Adrenal gland (tissue), 12 donors: ENCODE measurements around the gene MAP3K3. TPM values are rescaled to one million over a fixed set of nuclear protein-coding genes. Genes with fewer than 3 reads are reported as not detected.

Experiments used
- DNase-seq, 7 donors: peaks; one replicate each; pipeline ENCODE4 v3.0.0-alpha.2; 2019 to 2020
- H3K27ac ChIP-seq, 5 donors: fragments of 200-600 bp; sonication (generic) in 4 of 5; 1 replicate in 3 of 5; 2 replicates in 2 of 5; pipeline versions ENCODE4 v1.5.1 to v1.8.0; 2016 to 2020; ENCODE audit warnings: mild to moderate bottlenecking in 1 of 5
- H3K27me3 ChIP-seq: fragments of 200-600 bp; 2 replicates; pipeline ENCODE4 v1.8.0; 2021
- H3K36me3 ChIP-seq, 2 donors: fragments of 200-600 bp; replicated peaks in 1 of 2; 1 replicate in 1 of 2; 2 replicates in 1 of 2; pipeline versions ENCODE4 v1.5.1 to v1.8.0; 2018 to 2022
- H3K4me1 ChIP-seq, 2 donors: fragments of 200-600 bp; replicated peaks in 1 of 2; 1 replicate in 1 of 2; 2 replicates in 1 of 2; pipeline versions ENCODE4 v1.5.1 to v1.8.0; 2018 to 2021
- H3K4me3 ChIP-seq, 4 donors: fragments of 200-600 bp; sonication (generic) in 3 of 4; one replicate each; pipeline ENCODE4 v1.5.1; 2016 to 2018
- H3K9me3 ChIP-seq, 3 donors: fragments of 200-600 bp; sonication (generic) in 1 of 3; replicated peaks in 1 of 3; 1 replicate in 2 of 3; 2 replicates in 1 of 3; pipeline versions ENCODE4 v1.5.1 to v1.8.0; 2016 to 2021
- CTCF ChIP-seq, 6 experiments: fragments of 450-650 bp in 4 of 6; fragments of 200-600 bp in 2 of 6; sonication (generic) in 1 of 6; IDR thresholded peaks; 1 replicate in 5 of 6; 2 replicates in 1 of 6; pipeline versions ENCODE4 v1.5.1 to v1.8.0; 2016 to 2021; ENCODE audit warnings: antibody characterized with exemption in 6 of 6, mild to moderate bottlenecking in 2 of 6, moderate library complexity in 1 of 6
- POLR2A ChIP-seq, 2 donors: fragments of 450-650 bp; IDR thresholded peaks; one replicate each; pipeline ENCODE4 v1.6.1; 2017; ENCODE audit warnings: antibody characterized with exemption in 2 of 2, mild to moderate bottlenecking in 2 of 2, moderate library complexity in 1 of 2
- WGBS, 4 donors: extraction: QIAGEN DNeasy Blood & Tissue Kit in 2 of 4; methylation state at CpG; one replicate each; pipeline versions ENCODE4 v1.1.5 to v1.1.7; 2013 to 2017; 5-methylcytosine and 5-hydroxymethylcytosine counted together
- intact Hi-C, 2 donors: fragments of 100-400 bp; cut with DNase I; formaldehyde crosslinking; loops; one replicate each; pipeline versions ENCODE4 v1.14.1 to v1.15.0; 2022 to 2023
- polyA plus RNA-seq, 3 donors: library from polyadenylated mRNA; stranded (reverse); fragments of 200-250 nt in 2 of 3; fragments of 350-450 nt in 1 of 3; fragmentation: Illumina TruSeq in 1 of 3; extraction: RNeasy Lipid Tissue Mini Kit (QIAGEN cat#74804) in 1 of 3; gene quantifications; one replicate each; pipeline ENCODE4 v1.2.3, GENCODE V29; 2013 to 2014
- total RNA-seq, 9 donors: library from RNA; depleted of rRNA in 4 of 9; stranded (reverse); fragments of >200 nt in 4 of 9; fragments of 120-200 nt in 1 of 9; fragmentation: NEBNext Ultra II Directional in 1 of 9; extraction: Animal tissue kit (Norgen Biotek cat#: 25700) in 1 of 9; gene quantifications; one replicate each; pipeline versions ENCODE4 v1.1.0 to v1.2.4, GENCODE V29; 2013 to 2023
- donor health status: healthy with polysubstance abuse.
- donor health status: Bipolar disorder and iron deficiency.
- donor health status: DM: yes; HTN: yes; CAD: no.
- donor health status: DM: no; HTN: no; CAD: no.
- donor health status: DM: no; HTN: no; CAD: no.
- donor health status: DM: yes; HTN: yes; CAD: no.

MAP3K3 gene
- total and polyA plus RNA-seq, 12 donors: 11.6 to 47.1 (median 30.5) TPM

- Histone ChIP-seq H3K36me3 (peaks cover 0 to 28% of the 10 kb centered on the region in 2 donors), H3K27me3 (no peaks in the 10 kb centered on the region), H3K27ac (no peak overlapping the region), H3K4me3 (no peak overlapping the region), H3K9me3 (no peaks in the 10 kb centered on the region), H3K4me1 (peaks cover 4 to 41% of the 10 kb centered on the region in 2 donors)
- DNase-seq: no peak
- 90 to 97% (median 93%) methylated on average over 2 of the region's 2 CpGs for WGBS, 4 donors
- intact Hi-C loops: no loop called here
- TF ChIP-seq POLR2A (IDR thresholded peaks at IDR 0.05) (no peak), CTCF (IDR thresholded peaks at IDR 0.05) (no peak)
Observed at GRCh38 chr17:63635787-63636186, 13.6 kb downstream of the MAP3K3 start.

GRCh38 chr17:63639125-63639524 is 16.9 kb downstream of the MAP3K3 start:
- peaks cover 4 to 22% of the 10 kb centered on the region in 2 donors for H3K4me1 ChIP-seq

GRCh38 chr17:63640038-63640437 is 17.8 kb downstream of the MAP3K3 start:
- Histone ChIP-seq H3K9me3 (no peaks in the 10 kb centered on the region), H3K36me3 (peaks cover 0 to 21% of the 10 kb centered on the region in 2 donors), H3K4me3 (no peak overlapping the region), H3K27ac (no peak overlapping the region), H3K4me1 (peaks cover 2 to 14% of the 10 kb centered on the region in 2 donors), H3K27me3 (no peaks in the 10 kb centered on the region)
- no peak for TF ChIP-seq CTCF (IDR thresholded peaks at IDR 0.05)
- no peak for TF ChIP-seq POLR2A (IDR thresholded peaks at IDR 0.05)
- 95 to 98% (median 98%) methylated on average over 4 of the region's 4 CpGs for WGBS, 4 donors
- intact Hi-C loops: no loop called here
- DNase-seq: no peak

More at GRCh38 chr17:63639125-63639524, 16.9 kb downstream of the MAP3K3 start:
- WGBS, 4 donors: 50 to 64% (median 61%) methylated on average over 1 of the region's 1 CpG
- H3K4me3 ChIP-seq: no peak overlapping the region
- H3K36me3 ChIP-seq: peaks cover 0 to 21% of the 10 kb centered on the region in 2 donors
- no peak for TF ChIP-seq POLR2A (IDR thresholded peaks at IDR 0.05)
- TF ChIP-seq CTCF (IDR thresholded peaks at IDR 0.05): no peak
- no peak for DNase-seq
- no peaks in the 10 kb centered on the region for H3K9me3 ChIP-seq
- no peaks in the 10 kb centered on the region for H3K27me3 ChIP-seq
- H3K27ac ChIP-seq: no peak overlapping the region
- intact Hi-C loops: no loop called here

- H3K27ac ChIP-seq: peak overlapping the region in 1 of 5 donors; percentile 45
- WGBS, 4 donors: 81 to 86% (median 84%) methylated on average over 4 of the region's 4 CpGs
- no peaks in the 10 kb centered on the region for H3K27me3 ChIP-seq
- H3K36me3 ChIP-seq: peaks cover 0 to 26% of the 10 kb centered on the region in 2 donors
- H3K9me3 ChIP-seq: no peaks in the 10 kb centered on the region
- TF ChIP-seq POLR2A (IDR thresholded peaks at IDR 0.05) (no peak), CTCF (IDR thresholded peaks at IDR 0.05) (no peak)
- no peaks in the 10 kb centered on the region for H3K4me1 ChIP-seq
- DNase-seq: peak in 6 of 7 donors; percentile 31 to 63 (median 48)
- intact Hi-C loops: no loop called here
- H3K4me3 ChIP-seq: no peak overlapping the region
Observed at GRCh38 chr17:63641692-63642448, 19.7 kb downstream of the MAP3K3 start.
